Naive thymus-derived CD8-positive, alpha-beta T cell (primary cell): ENCODE results near the gene FBXW7. TPM values are rescaled to one million over a fixed set of nuclear protein-coding genes. Genes with fewer than 3 reads are reported as not detected.

Experiments used
- ATAC-seq, 2 donors: fragments of 150-1000 bp; cut with Tn5 transposase in 1 of 2; sonication (Bioruptor Pico), chemical (Tn5 transposase) in 1 of 2; 1 replicate in 1 of 2; 2 replicates in 1 of 2; pipeline ENCODE4 v1.10.0; 2021; ENCODE audit warnings: mild to moderate bottlenecking in 2 of 2, moderate library complexity in 2 of 2
- POLR2A ChIA-PET: fragments of 350-600 bp; sonication (Branson Sonifier 250); formaldehyde crosslinking; loops from one replicate; lab custom pipeline; 2021; ENCODE audit warnings: antibody characterized with exemption; lab: Charles Lee
- DNase-seq, 10 donors: peaks; one replicate each; pipeline versions ENCODE4 v3.0.0 to v3.0.0-alpha.2; 2020 to 2022
- H3K27ac Mint-ChIP-seq, 10 donors: one replicate each; pipeline ENCODE4 v1.8.0; 2020 to 2022; ENCODE audit warnings: mild to moderate bottlenecking in 10 of 10, mixed read lengths in 10 of 10, moderate library complexity in 4 of 10, inconsistent platforms in 1 of 10
- H3K27me3 Mint-ChIP-seq, 5 donors: one replicate each; pipeline ENCODE4 v1.8.0; 2021 to 2022; ENCODE audit warnings: mixed read lengths in 5 of 5
- H3K36me3 Mint-ChIP-seq, 3 donors: one replicate each; pipeline ENCODE4 v1.8.0; 2020 to 2022; ENCODE audit warnings: mixed read lengths in 3 of 3, mild to moderate bottlenecking in 2 of 3, inconsistent platforms in 1 of 3
- H3K4me1 Mint-ChIP-seq, 4 donors: one replicate each; pipeline ENCODE4 v1.8.0; 2021 to 2022; ENCODE audit warnings: mixed read lengths in 4 of 4
- H3K4me3 Mint-ChIP-seq, 10 donors: one replicate each; pipeline ENCODE4 v1.8.0; 2020 to 2022; ENCODE audit warnings: mild to moderate bottlenecking in 10 of 10, mixed read lengths in 10 of 10, moderate library complexity in 6 of 10, inconsistent platforms in 1 of 10
- H3K9me3 Mint-ChIP-seq, 9 donors: one replicate each; pipeline ENCODE4 v1.8.0; 2020 to 2022; ENCODE audit warnings: mixed read lengths in 9 of 9, mild to moderate bottlenecking in 3 of 9, inconsistent platforms in 1 of 9, moderate library complexity in 1 of 9
- polyA plus RNA-seq, 3 donors: library from polyadenylated mRNA; unstranded; fragments of 300-500 nt; fragmentation: Illumina TruSeq; gene quantifications; one replicate each; pipeline ENCODE4 v1.2.3, GENCODE V29; 2021
- total RNA-seq, 8 experiments: library from RNA in 2 of 8; stranded (reverse) in 2 of 8; gene quantifications; one replicate each; pipeline ENCODE4 v1.2.3 and lab custom pipeline; 2021 to 2026

FBXW7 gene
- total and polyA plus RNA-seq, 5 experiments from 2014 or later: 30.0 to 126 (median 41.4) TPM

- no peaks in the 10 kb centered on the region for H3K9me3 Mint-ChIP-seq
- no peak for ATAC-seq
- H3K36me3 Mint-ChIP-seq: peaks cover 0 to 35% (median 24%) of the 10 kb centered on the region in 3 donors
- no peaks in the 10 kb centered on the region for H3K27me3 Mint-ChIP-seq
- H3K4me1 Mint-ChIP-seq: peaks cover 16 to 34% (median 29%) of the 10 kb centered on the region in 4 donors
- H3K27ac Mint-ChIP-seq: no peak overlapping the region
- H3K4me3 Mint-ChIP-seq: no peak overlapping the region
- no peak for DNase-seq
- POLR2A ChIA-PET: no interaction called here
These were observed 134.5 kb downstream of the FBXW7 start for GRCh38 chr4:152401424-152401823.

- POLR2A ChIA-PET: no interaction called here
- peak; percentile 75 to 87 for ATAC-seq
- H3K4me1 Mint-ChIP-seq: peaks cover 19 to 37% (median 30%) of the 10 kb centered on the region in 4 donors
- H3K27me3 Mint-ChIP-seq: no peaks in the 10 kb centered on the region
- peak overlapping the region in 1 of 10 donors; percentile 41 for H3K27ac Mint-ChIP-seq
- DNase-seq: peak in 3 of 10 donors; percentile 8 to 30 (median 17)
- H3K36me3 Mint-ChIP-seq: peaks cover 0 to 36% (median 16%) of the 10 kb centered on the region in 3 donors
- H3K9me3 Mint-ChIP-seq: no peaks in the 10 kb centered on the region
- H3K4me3 Mint-ChIP-seq: peak overlapping the region in 3 of 10 donors; percentile 18 to 52 (median 36)
These were observed 136.6 kb downstream of the FBXW7 start for GRCh38 chr4:152399246-152399645.

- DNase-seq: no peak
- peaks cover 0 to 31% (median 10%) of the 10 kb centered on the region in 3 donors for H3K36me3 Mint-ChIP-seq
- no peaks in the 10 kb centered on the region for H3K27me3 Mint-ChIP-seq
- no peak overlapping the region for H3K4me3 Mint-ChIP-seq
- H3K9me3 Mint-ChIP-seq: no peaks in the 10 kb centered on the region
- POLR2A ChIA-PET: no interaction called here
- ATAC-seq: no peak
- H3K27ac Mint-ChIP-seq: no peak overlapping the region
- H3K4me1 Mint-ChIP-seq: peaks cover 19 to 37% (median 30%) of the 10 kb centered on the region in 4 donors
These were observed 137.8 kb downstream of the FBXW7 start for GRCh38 chr4:152398060-152398459.

GRCh38 chr4:152394791-152395190 is 141.1 kb downstream of the FBXW7 start:
- Mint-ChIP-seq H3K4me1 (peaks cover 8 to 23% (median 19%) of the 10 kb centered on the region in 4 donors), H3K27me3 (no peaks in the 10 kb centered on the region), H3K4me3 (no peak overlapping the region), H3K36me3 (peaks cover 0 to 23% (median 6%) of the 10 kb centered on the region in 3 donors), H3K9me3 (no peaks in the 10 kb centered on the region), H3K27ac (no peak overlapping the region)
- POLR2A ChIA-PET: no interaction called here
- DNase-seq: no peak
- ATAC-seq: no peak

- Mint-ChIP-seq H3K36me3 (peaks cover 0 to 19% (median 6%) of the 10 kb centered on the region in 3 donors), H3K27me3 (no peaks in the 10 kb centered on the region), H3K4me3 (no peak overlapping the region), H3K9me3 (no peaks in the 10 kb centered on the region), H3K4me1 (peaks cover 3 to 12% (median 10%) of the 10 kb centered on the region in 4 donors), H3K27ac (no peak overlapping the region)
- no peak for DNase-seq
- POLR2A ChIA-PET: no interaction called here
- ATAC-seq: no peak
These were observed 143.8 kb downstream of the FBXW7 start for GRCh38 chr4:152392079-152392478.

- ATAC-seq: no peak
- Mint-ChIP-seq H3K9me3 (no peaks in the 10 kb centered on the region), H3K27me3 (no peaks in the 10 kb centered on the region), H3K27ac (peak overlapping the region in 2 of 10 donors; percentile 40 to 50), H3K4me1 (peaks cover 0 to 10% (median 5%) of the 10 kb centered on the region in 4 donors), H3K4me3 (no peak overlapping the region), H3K36me3 (peaks cover 0 to 7% (median 6%) of the 10 kb centered on the region in 3 donors)
- POLR2A ChIA-PET: no interaction called here
- no peak for DNase-seq
These were observed 145.7 kb downstream of the FBXW7 start for GRCh38 chr4:152390216-152390615.

- peaks cover 0 to 6% (median 3%) of the 10 kb centered on the region in 3 donors for H3K36me3 Mint-ChIP-seq
- H3K9me3 Mint-ChIP-seq: no peaks in the 10 kb centered on the region
- POLR2A ChIA-PET: no interaction called here
- H3K4me3 Mint-ChIP-seq: no peak overlapping the region
- no peak overlapping the region for H3K27ac Mint-ChIP-seq
- no peak for DNase-seq
- peaks cover 0 to 11% (median 5%) of the 10 kb centered on the region in 4 donors for H3K4me1 Mint-ChIP-seq
- no peaks in the 10 kb centered on the region for H3K27me3 Mint-ChIP-seq
- no peak for ATAC-seq
These were observed 146.5 kb downstream of the FBXW7 start for GRCh38 chr4:152389359-152389758.

GRCh38 chr4:152385551-152385950 is 150.3 kb downstream of the FBXW7 start:
- DNase-seq (peak in 3 of 10 donors; percentile 7 to 14 (median 12)), ATAC-seq (no peak)
- peaks cover 0 to 2% (median 0%) of the 10 kb centered on the region in 3 donors for H3K36me3 Mint-ChIP-seq
- POLR2A ChIA-PET: interaction anchor here (0.6 kb wide), 1 partner anchor 334 kb away, joined by 4 read pairs; no protein-coding TSS in a partner anchor
- H3K9me3 Mint-ChIP-seq: no peaks in the 10 kb centered on the region
- peak overlapping the region in 4 of 10 donors; percentile 38 to 90 (median 43) for H3K27ac Mint-ChIP-seq
- no peak overlapping the region for H3K4me3 Mint-ChIP-seq
- no peaks in the 10 kb centered on the region for H3K27me3 Mint-ChIP-seq
- peaks cover 1 to 30% (median 20%) of the 10 kb centered on the region in 4 donors for H3K4me1 Mint-ChIP-seq

GRCh38 chr4:152382057-152382785 is 153.7 kb downstream of the FBXW7 start:
- Mint-ChIP-seq H3K9me3 (no peaks in the 10 kb centered on the region), H3K27ac (peak overlapping the region; percentile 48 to 94 (median 90)), H3K36me3 (peaks cover 0 to 5% (median 3%) of the 10 kb centered on the region in 3 donors), H3K27me3 (no peaks in the 10 kb centered on the region), H3K4me1 (peaks cover 3 to 24% (median 18%) of the 10 kb centered on the region in 4 donors), H3K4me3 (peak overlapping the region; percentile 55 to 82 (median 78))
- DNase-seq (peak in 4 of 10 donors; percentile 5 to 42 (median 18)), ATAC-seq (peak; percentile 65 to 79)
- POLR2A ChIA-PET: no interaction called here

- H3K27ac Mint-ChIP-seq: peak overlapping the region in 3 of 10 donors; percentile 14 to 90 (median 24)
- H3K9me3 Mint-ChIP-seq: no peaks in the 10 kb centered on the region
- H3K4me1 Mint-ChIP-seq: peaks cover 3 to 24% (median 18%) of the 10 kb centered on the region in 4 donors
- H3K27me3 Mint-ChIP-seq: no peaks in the 10 kb centered on the region
- H3K36me3 Mint-ChIP-seq: peaks cover 0 to 5% (median 3%) of the 10 kb centered on the region in 3 donors
- ATAC-seq (no peak), DNase-seq (no peak)
- no peak overlapping the region for H3K4me3 Mint-ChIP-seq
- POLR2A ChIA-PET: no interaction called here
These were observed 155.0 kb downstream of the FBXW7 start for GRCh38 chr4:152380919-152381318.

- H3K4me3 Mint-ChIP-seq: no peak overlapping the region
- H3K4me1 Mint-ChIP-seq: peaks cover 3 to 24% (median 18%) of the 10 kb centered on the region in 4 donors
- H3K27ac Mint-ChIP-seq: no peak overlapping the region
- H3K36me3 Mint-ChIP-seq: peaks cover 0 to 5% (median 3%) of the 10 kb centered on the region in 3 donors
- no peaks in the 10 kb centered on the region for H3K27me3 Mint-ChIP-seq
- POLR2A ChIA-PET: no interaction called here
- no peak for DNase-seq
- no peaks in the 10 kb centered on the region for H3K9me3 Mint-ChIP-seq
- no peak for ATAC-seq
These were observed 155.7 kb downstream of the FBXW7 start for GRCh38 chr4:152380185-152380584.

- DNase-seq: no peak
- Mint-ChIP-seq H3K27me3 (no peaks in the 10 kb centered on the region), H3K4me1 (peaks cover 0 to 1% (median 0%) of the 10 kb centered on the region in 4 donors), H3K9me3 (no peaks in the 10 kb centered on the region), H3K36me3 (peaks cover 0 to 3% (median 3%) of the 10 kb centered on the region in 3 donors), H3K4me3 (no peak overlapping the region), H3K27ac (no peak overlapping the region)
- POLR2A ChIA-PET: no interaction called here
- ATAC-seq: no peak
These were observed 161.1 kb downstream of the FBXW7 start for GRCh38 chr4:152374606-152375285.
